Neutrophil (primary cell): ENCODE data around the gene WHAMM.
"Not testable (repeated sequence)": the region's sequence is repeated elsewhere in the genome, so short reads cannot be mapped to it uniquely, and the experiment has no call there.

Experiments used
- H3K27ac ChIP-seq: fragments of 200-600 bp; sonication (generic); 2 replicates; pipeline ENCODE4 v1.5.1; 2016; ENCODE audit warnings: mild to moderate bottlenecking, moderate library complexity
- H3K27me3 ChIP-seq: fragments of 200-600 bp; sonication (generic); 2 replicates; pipeline ENCODE4 v1.6.0; 2016; ENCODE audit warnings: mild to moderate bottlenecking
- H3K36me3 ChIP-seq: fragments of 200-600 bp; sonication (generic); 2 replicates; pipeline ENCODE4 v1.5.1; 2017
- H3K4me1 ChIP-seq, 2 experiments: fragments of 200-600 bp in 1 of 2; sonication (generic) in 1 of 2; 1 replicate in 1 of 2; 2 replicates in 1 of 2; pipeline versions ENCODE4 v1.5.1 to v1.6.1; 2013 to 2016; ENCODE audit warnings: low read depth in 1 of 2, low read length in 1 of 2, mild to moderate bottlenecking in 1 of 2, moderate library complexity in 1 of 2; ENCODE audit not compliant: control insufficient read depth in 1 of 2, insufficient read depth in 1 of 2
- H3K4me3 ChIP-seq, 2 experiments: fragments of 200-600 bp in 1 of 2; sonication (generic) in 1 of 2; 1 replicate in 1 of 2; 2 replicates in 1 of 2; pipeline ENCODE4 v1.5.1; 2013 to 2016; ENCODE audit warnings: low read depth in 1 of 2, low read length in 1 of 2, mild to moderate bottlenecking in 1 of 2, moderate library complexity in 1 of 2
- H3K9me3 ChIP-seq: fragments of 200-600 bp; sonication (generic); 2 replicates; pipeline ENCODE4 v1.5.1; 2016
- TF ChIP-seq, protein P1 (sequence below): fragments of 200-600 bp; sonication (generic); IDR thresholded peaks from 2 replicates; pipeline ENCODE4 v1.5.1; 2016; ENCODE audit warnings: antibody characterized with exemption

The WHAMM gene

GRCh38 chr15:82809308-82810060, at the start of gene WHAMM:
WHAMM (plus strand) TSS chr15:82809628; CDS start chr15:82809727, 99 bp downstream.
- Histone ChIP-seq H3K36me3 (peaks cover 8% of the 10 kb centered on the region), H3K4me1 (peaks cover 24 to 27% of the 10 kb centered on the region in 2 experiments), H3K27ac (peak within 1 kb of the TSS; percentile 97), H3K9me3 (no peaks in the 10 kb centered on the region), H3K4me3 (peak within 1 kb of the TSS; percentile 85 to 88), H3K27me3 (no peaks in the 10 kb centered on the region)
- TF ChIP-seq, protein P1, sequence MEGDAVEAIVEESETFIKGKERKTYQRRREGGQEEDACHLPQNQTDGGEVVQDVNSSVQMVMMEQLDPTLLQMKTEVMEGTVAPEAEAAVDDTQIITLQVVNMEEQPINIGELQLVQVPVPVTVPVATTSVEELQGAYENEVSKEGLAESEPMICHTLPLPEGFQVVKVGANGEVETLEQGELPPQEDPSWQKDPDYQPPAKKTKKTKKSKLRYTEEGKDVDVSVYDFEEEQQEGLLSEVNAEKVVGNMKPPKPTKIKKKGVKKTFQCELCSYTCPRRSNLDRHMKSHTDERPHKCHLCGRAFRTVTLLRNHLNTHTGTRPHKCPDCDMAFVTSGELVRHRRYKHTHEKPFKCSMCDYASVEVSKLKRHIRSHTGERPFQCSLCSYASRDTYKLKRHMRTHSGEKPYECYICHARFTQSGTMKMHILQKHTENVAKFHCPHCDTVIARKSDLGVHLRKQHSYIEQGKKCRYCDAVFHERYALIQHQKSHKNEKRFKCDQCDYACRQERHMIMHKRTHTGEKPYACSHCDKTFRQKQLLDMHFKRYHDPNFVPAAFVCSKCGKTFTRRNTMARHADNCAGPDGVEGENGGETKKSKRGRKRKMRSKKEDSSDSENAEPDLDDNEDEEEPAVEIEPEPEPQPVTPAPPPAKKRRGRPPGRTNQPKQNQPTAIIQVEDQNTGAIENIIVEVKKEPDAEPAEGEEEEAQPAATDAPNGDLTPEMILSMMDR, result no peak

DNA sequence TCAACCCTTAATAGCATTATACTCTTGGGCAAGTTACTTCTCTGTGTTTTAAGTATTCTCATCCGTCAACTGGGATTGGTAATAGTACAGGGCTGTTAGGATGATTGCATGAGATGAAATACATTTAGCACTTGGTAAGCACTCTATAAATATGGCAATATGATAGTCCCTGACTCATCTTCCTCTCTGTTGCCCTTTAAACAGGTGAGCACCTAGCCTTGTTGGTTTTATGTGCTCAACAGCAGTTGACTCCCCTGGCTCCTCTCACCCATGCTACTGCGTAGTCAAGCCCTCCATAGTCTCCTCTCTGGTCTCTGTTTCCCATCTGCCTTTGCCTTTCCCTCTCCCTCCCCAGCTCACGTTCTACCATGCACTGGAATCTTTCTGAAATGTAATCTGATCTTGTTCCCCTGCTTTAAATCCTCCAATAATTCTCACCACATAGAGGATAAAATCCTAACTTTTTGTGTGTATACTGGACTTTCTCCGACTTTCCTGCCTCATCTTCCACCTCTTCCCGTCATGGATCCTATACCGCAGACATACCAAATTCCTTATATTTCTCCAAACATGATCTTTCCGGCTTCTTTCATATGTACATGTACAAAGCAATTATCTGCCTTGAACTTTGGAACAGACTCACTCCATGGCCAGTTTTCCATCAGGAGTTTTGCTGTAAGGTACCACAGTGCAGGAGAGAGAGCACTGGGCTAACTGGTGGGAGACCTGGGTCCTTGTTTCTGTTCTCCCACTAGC, 45.9 kb upstream of the WHAMM start:
- Histone ChIP-seq H3K9me3 (no peaks in the 10 kb centered on the region), H3K36me3 (peaks cover 55% of the 10 kb centered on the region), H3K27me3 (no peaks in the 10 kb centered on the region), H3K27ac (no peak overlapping the region), H3K4me3 (no peak overlapping the region), H3K4me1 (no peaks in the 10 kb centered on the region)
- TF ChIP-seq, protein P1, result no peak

DNA sequence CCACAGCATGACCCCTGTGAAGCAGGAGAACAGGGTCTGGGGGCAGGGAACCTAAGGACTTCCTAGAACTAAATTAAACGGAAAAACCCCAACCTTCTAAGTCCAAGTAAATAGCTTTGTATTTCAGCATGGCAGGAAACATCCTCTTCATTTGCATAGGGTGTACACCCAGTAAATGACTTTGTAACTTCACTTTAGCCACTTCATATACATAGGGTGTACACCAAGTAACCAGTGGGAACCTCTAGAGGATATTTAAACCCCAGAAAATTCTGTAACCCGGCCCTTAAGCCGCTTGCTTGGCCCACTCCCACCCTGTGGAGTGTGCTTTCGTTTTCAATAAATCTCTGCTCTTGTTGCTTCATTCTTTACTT, 45.3 kb upstream of the WHAMM start:
- no peak overlapping the region for H3K4me3 ChIP-seq
- H3K36me3 ChIP-seq, result peaks cover 49% of the 10 kb centered on the region
- H3K9me3 ChIP-seq, result no peaks in the 10 kb centered on the region
- H3K27me3 ChIP-seq, result no peaks in the 10 kb centered on the region
- no peaks in the 10 kb centered on the region for H3K4me1 ChIP-seq
- no peak overlapping the region for H3K27ac ChIP-seq
- TF ChIP-seq, protein P1, result no peak

DNA sequence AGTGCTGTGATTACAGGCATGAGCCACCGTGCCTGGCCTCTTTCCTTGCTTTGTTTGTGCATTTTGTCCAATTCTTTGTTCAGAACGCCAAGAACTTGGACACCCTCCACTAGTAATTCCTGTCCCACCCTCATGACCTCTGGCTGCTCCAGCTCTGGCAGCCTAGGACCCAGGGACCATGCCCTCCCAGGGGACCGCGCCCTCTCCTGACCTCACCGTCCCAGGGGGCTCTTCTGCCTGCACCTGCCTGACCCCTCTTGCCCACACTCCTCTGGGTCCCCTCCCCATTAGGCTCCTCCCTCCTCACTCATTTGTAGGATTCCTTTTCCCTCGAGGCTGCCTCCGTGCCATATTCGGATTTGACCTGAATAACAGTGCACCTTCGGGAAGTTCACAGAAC, 44.7 kb upstream of the WHAMM start:
- H3K9me3 ChIP-seq, result no peaks in the 10 kb centered on the region
- no peak overlapping the region for H3K27ac ChIP-seq
- no peaks in the 10 kb centered on the region for H3K4me1 ChIP-seq
- H3K36me3 ChIP-seq, result peaks cover 45% of the 10 kb centered on the region
- no peaks in the 10 kb centered on the region for H3K27me3 ChIP-seq
- H3K4me3 ChIP-seq, result no peak overlapping the region
- TF ChIP-seq, protein P1, result no peak

GRCh38 chr15:82766201-82766600, 43.2 kb upstream of the WHAMM start:
- not testable (repeated sequence) for H3K4me1 ChIP-seq, H3K27ac ChIP-seq, H3K27me3 ChIP-seq, H3K4me3 ChIP-seq, H3K9me3 ChIP-seq
- peaks cover 40% of the 10 kb centered on the region for H3K36me3 ChIP-seq
